ENCODE results near the gene GCC1. TPM values are rescaled to one million over a fixed set of nuclear protein-coding genes. Genes with fewer than 3 reads are reported as not detected.

GCC1 gene
- total and polyA plus RNA-seq, 12 donors: 1.9 to 19.5 (median 16.4) TPM

DNA sequence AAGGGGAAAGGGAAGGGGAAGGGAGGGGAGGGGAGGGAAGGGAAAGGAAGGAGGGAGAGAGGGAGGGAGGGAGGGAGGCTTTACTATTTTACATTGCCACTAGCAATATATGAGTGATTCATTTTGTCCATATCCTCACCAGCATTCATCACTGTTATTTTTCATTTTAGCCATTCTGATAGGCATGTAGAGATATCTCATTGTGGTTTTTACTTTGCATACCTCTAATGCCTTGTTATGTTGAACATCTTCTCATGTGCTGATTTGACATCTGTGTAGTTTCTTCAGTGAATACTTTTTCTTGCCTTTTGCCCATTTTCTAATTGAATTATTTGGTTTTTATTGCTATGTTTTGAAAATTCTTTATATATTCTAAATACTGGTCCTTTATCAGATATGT is 52.7 kb downstream of the GCC1 start:
- Histone ChIP-seq H3K4me3 (no peak overlapping the region), H3K4me1 (replicated peaks in 1 of 2) (no peaks in the 10 kb centered on the region), H3K27ac (no peak overlapping the region), H3K9me3 (replicated peaks in 1 of 3) (no peaks in the 10 kb centered on the region), H3K36me3 (replicated peaks in 1 of 2) (no peaks in the 10 kb centered on the region), H3K27me3 (peaks cover 7% of the 10 kb centered on the region)
- intact Hi-C loops (cut with DNase I): no loop called here
- no peak for DNase-seq
- no peak for TF ChIP-seq POLR2A (IDR thresholded peaks at IDR 0.05)
- TF ChIP-seq, protein P1, sequence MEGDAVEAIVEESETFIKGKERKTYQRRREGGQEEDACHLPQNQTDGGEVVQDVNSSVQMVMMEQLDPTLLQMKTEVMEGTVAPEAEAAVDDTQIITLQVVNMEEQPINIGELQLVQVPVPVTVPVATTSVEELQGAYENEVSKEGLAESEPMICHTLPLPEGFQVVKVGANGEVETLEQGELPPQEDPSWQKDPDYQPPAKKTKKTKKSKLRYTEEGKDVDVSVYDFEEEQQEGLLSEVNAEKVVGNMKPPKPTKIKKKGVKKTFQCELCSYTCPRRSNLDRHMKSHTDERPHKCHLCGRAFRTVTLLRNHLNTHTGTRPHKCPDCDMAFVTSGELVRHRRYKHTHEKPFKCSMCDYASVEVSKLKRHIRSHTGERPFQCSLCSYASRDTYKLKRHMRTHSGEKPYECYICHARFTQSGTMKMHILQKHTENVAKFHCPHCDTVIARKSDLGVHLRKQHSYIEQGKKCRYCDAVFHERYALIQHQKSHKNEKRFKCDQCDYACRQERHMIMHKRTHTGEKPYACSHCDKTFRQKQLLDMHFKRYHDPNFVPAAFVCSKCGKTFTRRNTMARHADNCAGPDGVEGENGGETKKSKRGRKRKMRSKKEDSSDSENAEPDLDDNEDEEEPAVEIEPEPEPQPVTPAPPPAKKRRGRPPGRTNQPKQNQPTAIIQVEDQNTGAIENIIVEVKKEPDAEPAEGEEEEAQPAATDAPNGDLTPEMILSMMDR (IDR thresholded peaks at IDR 0.05): no peak

DNA sequence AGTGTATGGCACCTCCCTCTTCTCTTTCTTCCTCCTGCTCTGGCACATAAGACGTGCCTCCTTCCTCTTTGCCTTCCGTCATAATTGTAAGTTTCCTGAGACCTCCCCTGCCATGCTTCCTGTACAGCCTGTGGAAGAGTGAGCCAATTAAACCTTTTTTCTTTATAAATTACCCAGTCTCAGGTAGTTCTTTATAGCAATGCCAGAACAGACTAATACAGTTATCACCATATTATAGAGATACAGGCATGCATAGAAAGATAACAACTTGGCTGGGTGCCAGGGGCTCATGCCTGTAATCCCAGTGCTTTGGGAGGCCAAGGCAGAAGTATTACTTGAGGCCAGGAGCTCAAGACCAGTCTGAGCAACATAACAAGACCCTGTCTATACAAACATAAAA is 53.2 kb downstream of the GCC1 start:
- DNase-seq: peak in 1 of 7 donors; percentile 17
- H3K27ac ChIP-seq: no peak overlapping the region
- intact Hi-C loops (cut with DNase I): no loop called here
- 32 to 48% (median 42%) methylated on average over 2 of the region's 2 CpGs for WGBS, 4 donors
- TF ChIP-seq, protein P1 (IDR thresholded peaks at IDR 0.05): no peak
- no peak for TF ChIP-seq POLR2A (IDR thresholded peaks at IDR 0.05)
- H3K9me3 ChIP-seq (replicated peaks in 1 of 3): no peaks in the 10 kb centered on the region
- H3K36me3 ChIP-seq (replicated peaks in 1 of 2): no peaks in the 10 kb centered on the region
- no peaks in the 10 kb centered on the region for H3K4me1 ChIP-seq (replicated peaks in 1 of 2)
- peaks cover 7% of the 10 kb centered on the region for H3K27me3 ChIP-seq
- H3K4me3 ChIP-seq: no peak overlapping the region

Other genes with a start within 250 kb of the GCC1 start
- 10 to 100 TPM; 17.5 to 41.6 (median 29.8) TPM for gene ZNF800, start 192.9 kb downstream of the GCC1 start, total RNA-seq
- gene ZNF800, start 192.9 kb downstream of the GCC1 start, polyA plus RNA-seq: 10 to 100 TPM; 11.0 to 21.5 (median 15.4) TPM
- gene ARF5, start 2.8 kb upstream of the GCC1 start, total RNA-seq: 100 to 1,000 TPM in 8 of 9 donors, 10 to 100 TPM in 1; 88.7 to 175 (median 115) TPM
- 100 to 1,000 TPM; 112 to 259 (median 154) TPM for gene ARF5, start 2.8 kb upstream of the GCC1 start, polyA plus RNA-seq
- gene FSCN3, start 8.1 kb upstream of the GCC1 start, total RNA-seq: 1 to 10 TPM in 2 of 9 donors, under 1 TPM in 3, not detected in 4; 0.50 to 4.9 (median 0.60) TPM
- 1 to 10 TPM in 2 of 3 donors, under 1 TPM in 1; 0.68 to 2.0 (median 1.0) TPM for gene FSCN3, start 8.1 kb upstream of the GCC1 start, polyA plus RNA-seq
- not detected for gene PAX4, start 32.5 kb upstream of the GCC1 start, total RNA-seq
- not detected for gene PAX4, start 32.5 kb upstream of the GCC1 start, polyA plus RNA-seq
- gene SND1, start 66.6 kb upstream of the GCC1 start, total RNA-seq: 100 to 1,000 TPM; 105 to 266 (median 135) TPM
- 100 to 1,000 TPM in 1 of 3 donors, 10 to 100 TPM in 2; 58.9 to 164 (median 93.7) TPM for gene SND1, start 66.6 kb upstream of the GCC1 start, polyA plus RNA-seq

All from adrenal gland (tissue), 12 donors.